T-helper 22 cell (primary cell): Measurements from ENCODE around the gene B4GAT1.
A peak's percentile ranks its signal among the peaks of the same experiment; 100 is the strongest.
"Not testable (repeated sequence)": the region's sequence is repeated elsewhere in the genome, so short reads cannot be mapped to it uniquely, and the experiment has no call there.

ENCODE experiments used
- DNase-seq: peaks from one replicate; pipeline ENCODE4 v3.0.0-alpha.2; 2020; ENCODE audit warnings: low read depth

The B4GAT1 gene

GRCh38 chr11:66347425-66348276 is at the start of gene B4GAT1:
B4GAT1 (minus strand) TSS chr11:66347629; CDS start chr11:66347545, 84 bp downstream.
- peak; percentile 61 for DNase-seq

- DNase-seq: no peak
These were observed 46.5 kb upstream of the B4GAT1 start for GRCh38 chr11:66393954-66394353.

- DNase-seq: no peak
These were observed 43.9 kb upstream of the B4GAT1 start for GRCh38 chr11:66391322-66391721.

- DNase-seq: peak; percentile 23
These were observed 41.5 kb upstream of the B4GAT1 start for GRCh38 chr11:66388780-66389386.

- peak; percentile 41 for DNase-seq
These were observed 39.0 kb upstream of the B4GAT1 start for GRCh38 chr11:66386171-66387069.

GRCh38 chr11:66384316-66384715 is 36.9 kb upstream of the B4GAT1 start:
- not testable (repeated sequence) for DNase-seq

GRCh38 chr11:66380264-66380663 is 32.8 kb upstream of the B4GAT1 start:
- DNase-seq: not testable (repeated sequence)

- not testable (repeated sequence) for DNase-seq
These were observed 26.4 kb upstream of the B4GAT1 start for GRCh38 chr11:66373690-66374287.

- no peak for DNase-seq
These were observed 25.8 kb upstream of the B4GAT1 start for GRCh38 chr11:66373265-66373664.

- peak; percentile 70 for DNase-seq
These were observed 24.4 kb upstream of the B4GAT1 start, which contains the start of gene SLC29A2 for GRCh38 chr11:66371627-66372415. SLC29A2 (minus strand) TSS chr11:66371760; CDS start chr11:66371591, 169 bp downstream.

GRCh38 chr11:66369073-66369894 is 21.9 kb upstream of the B4GAT1 start:
- DNase-seq: no peak

- no peak for DNase-seq
These were observed 21.1 kb upstream of the B4GAT1 start for GRCh38 chr11:66368484-66368883.

- no peak for DNase-seq
These were observed 20.3 kb upstream of the B4GAT1 start for GRCh38 chr11:66367561-66368312.

GRCh38 chr11:66366844-66367477 is 19.5 kb upstream of the B4GAT1 start:
- no peak for DNase-seq

- no peak for DNase-seq
These were observed 18.5 kb upstream of the B4GAT1 start for GRCh38 chr11:66365711-66366619.

- no peak for DNase-seq
These were observed 17.7 kb upstream of the B4GAT1 start for GRCh38 chr11:66365166-66365565.

GRCh38 chr11:66363805-66364535 is 16.5 kb upstream of the B4GAT1 start:
- DNase-seq: peak; percentile 12
